Erythroblast (primary cell): ENCODE results near the gene RASL10A.

Experiments
- GATA1 ChIP-seq: IDR thresholded peaks from 2 replicates; pipeline ENCODE4 v1.6.1; 2011; ENCODE audit warnings: low read depth, mild to moderate bottlenecking, control low read depth, low read length, moderate library complexity
- POLR2A ChIP-seq: IDR thresholded peaks from 2 replicates; pipeline ENCODE4 v1.6.1; 2011; ENCODE audit warnings: mild to moderate bottlenecking, low read length

GRCh38 chr22:29343313-29343805 lies 27.9 kb upstream of the RASL10A start:
- no peak for TF ChIP-seq POLR2A
- TF ChIP-seq GATA1, result no peak
